Gastrocnemius medialis (tissue), 4 donors: Measurements from ENCODE around the gene NDRG3. TPM values are rescaled to one million over a fixed set of nuclear protein-coding genes. Genes with fewer than 3 reads are reported as not detected.

Experiments used
- ATAC-seq, 2 donors: fragments of 150-250 bp; one replicate each; pipeline ENCODE4 v1.9.1; 2016
- DNase-seq, 2 donors: peaks; one replicate each; pipeline ENCODE4 v3.0.0-alpha.2; 2019
- H3K27ac ChIP-seq, 4 donors: fragments of 200-600 bp; sonication (generic); 1 replicate in 1 of 4; 2 replicates in 3 of 4; pipeline ENCODE4 v1.5.1; 2016 to 2018; ENCODE audit warnings: mild to moderate bottlenecking in 2 of 4, moderate library complexity in 1 of 4
- H3K27me3 ChIP-seq, 3 donors: fragments of 200-600 bp; sonication (generic) in 2 of 3; 1 replicate in 1 of 3; 2 replicates in 2 of 3; pipeline versions ENCODE4 v1.5.1 to v1.6.0; 2016 to 2019; ENCODE audit warnings: mild to moderate bottlenecking in 1 of 3, moderate library complexity in 1 of 3
- H3K36me3 ChIP-seq, 2 donors: fragments of 200-600 bp; sonication (generic) in 1 of 2; one replicate each; pipeline ENCODE4 v1.5.1; 2017 to 2018
- H3K4me1 ChIP-seq, 2 donors: fragments of 200-600 bp; sonication (generic) in 1 of 2; one replicate each; pipeline ENCODE4 v1.5.1; 2016 to 2017; ENCODE audit warnings: mild to moderate bottlenecking in 2 of 2
- H3K4me3 ChIP-seq, 4 donors: fragments of 200-600 bp; sonication (generic) in 3 of 4; 1 replicate in 1 of 4; 2 replicates in 3 of 4; pipeline ENCODE4 v1.5.1; 2016 to 2019; ENCODE audit warnings: mild to moderate bottlenecking in 2 of 4
- H3K9me3 ChIP-seq, 3 donors: fragments of 200-600 bp; sonication (generic) in 2 of 3; 1 replicate in 1 of 3; 2 replicates in 2 of 3; pipeline ENCODE4 v1.5.1; 2016 to 2019
- POLR2A ChIP-seq, 2 donors: fragments of 450-650 bp; IDR thresholded peaks; one replicate each; pipeline ENCODE4 v1.6.1; 2017; ENCODE audit warnings: antibody characterized with exemption in 2 of 2, mild to moderate bottlenecking in 2 of 2, moderate library complexity in 2 of 2
- in situ Hi-C, 4 donors: fragments of 200-750 bp; cut with MboI; loops; one replicate each; pipeline versions ENCODE4 v1.15.0 to v1.8.0; 2017; ENCODE audit warnings: low sequenced_read_pairs in 4 of 4
- intact Hi-C: fragments of 100-400 bp; cut with DNase I; formaldehyde crosslinking; loops from one replicate; pipeline ENCODE4 v1.15.1; 2023; ENCODE audit warnings: low total_unique reads
- total RNA-seq, 4 donors: library from RNA; depleted of rRNA; stranded (reverse); fragments of >200 nt; gene quantifications; one replicate each; pipeline versions ENCODE4 v1.1.0 to v1.2.3, GENCODE V29; 2016
- TF ChIP-seq, protein P1 (sequence below), 5 experiments: fragments of 450-650 bp in 3 of 5; fragments of 200-600 bp in 2 of 5; sonication (generic) in 2 of 5; IDR thresholded peaks in 4 of 5; conservative IDR thresholded peaks in 1 of 5; 1 replicate in 4 of 5; 2 replicates in 1 of 5; pipeline ENCODE4 v1.5.1; 2016 to 2019; ENCODE audit warnings: antibody characterized with exemption in 5 of 5, mild to moderate bottlenecking in 3 of 5, moderate library complexity in 3 of 5

NDRG3 gene
- total RNA-seq, 4 donors from 2014 or later = 6.7 to 24.9 (median 13.2) TPM

DNA sequence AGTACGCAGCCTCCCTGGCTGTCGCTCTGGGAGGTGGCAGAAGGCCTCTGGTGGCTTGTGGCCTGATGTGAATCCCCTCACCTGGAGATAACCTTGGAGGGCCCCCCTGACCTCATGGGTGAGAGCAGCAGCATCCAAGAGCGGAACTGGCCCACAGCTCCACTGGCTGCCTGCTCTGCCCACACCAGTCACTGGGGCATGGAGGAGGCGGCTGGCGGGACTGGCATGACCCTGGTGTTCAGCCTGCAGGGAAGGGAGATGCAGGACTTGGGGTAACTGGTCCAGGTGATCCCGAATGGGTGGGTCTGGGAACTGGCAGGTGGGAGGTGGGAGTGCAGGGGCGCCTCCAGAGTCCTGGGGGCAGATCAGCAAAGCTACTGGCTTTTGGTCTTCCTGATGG is 38.2 kb upstream of the NDRG3 start:
- intact Hi-C loops = no loop called here
- H3K27me3 ChIP-seq = no peaks in the 10 kb centered on the region
- no peaks in the 10 kb centered on the region for H3K4me1 ChIP-seq
- no peak for ATAC-seq
- no peaks in the 10 kb centered on the region for H3K36me3 ChIP-seq
- in situ Hi-C loops = no loop called here
- no peak for TF ChIP-seq POLR2A (IDR thresholded peaks at IDR 0.05)
- TF ChIP-seq, protein P1, sequence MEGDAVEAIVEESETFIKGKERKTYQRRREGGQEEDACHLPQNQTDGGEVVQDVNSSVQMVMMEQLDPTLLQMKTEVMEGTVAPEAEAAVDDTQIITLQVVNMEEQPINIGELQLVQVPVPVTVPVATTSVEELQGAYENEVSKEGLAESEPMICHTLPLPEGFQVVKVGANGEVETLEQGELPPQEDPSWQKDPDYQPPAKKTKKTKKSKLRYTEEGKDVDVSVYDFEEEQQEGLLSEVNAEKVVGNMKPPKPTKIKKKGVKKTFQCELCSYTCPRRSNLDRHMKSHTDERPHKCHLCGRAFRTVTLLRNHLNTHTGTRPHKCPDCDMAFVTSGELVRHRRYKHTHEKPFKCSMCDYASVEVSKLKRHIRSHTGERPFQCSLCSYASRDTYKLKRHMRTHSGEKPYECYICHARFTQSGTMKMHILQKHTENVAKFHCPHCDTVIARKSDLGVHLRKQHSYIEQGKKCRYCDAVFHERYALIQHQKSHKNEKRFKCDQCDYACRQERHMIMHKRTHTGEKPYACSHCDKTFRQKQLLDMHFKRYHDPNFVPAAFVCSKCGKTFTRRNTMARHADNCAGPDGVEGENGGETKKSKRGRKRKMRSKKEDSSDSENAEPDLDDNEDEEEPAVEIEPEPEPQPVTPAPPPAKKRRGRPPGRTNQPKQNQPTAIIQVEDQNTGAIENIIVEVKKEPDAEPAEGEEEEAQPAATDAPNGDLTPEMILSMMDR (IDR thresholded peaks at IDR 0.05 in 4 of 5, conservative IDR thresholded peaks at IDR 0.05 in 1 of 5) = no peak
- H3K9me3 ChIP-seq = no peaks in the 10 kb centered on the region
- H3K4me3 ChIP-seq = no peak overlapping the region
- no peak for DNase-seq
- no peak overlapping the region for H3K27ac ChIP-seq

DNA sequence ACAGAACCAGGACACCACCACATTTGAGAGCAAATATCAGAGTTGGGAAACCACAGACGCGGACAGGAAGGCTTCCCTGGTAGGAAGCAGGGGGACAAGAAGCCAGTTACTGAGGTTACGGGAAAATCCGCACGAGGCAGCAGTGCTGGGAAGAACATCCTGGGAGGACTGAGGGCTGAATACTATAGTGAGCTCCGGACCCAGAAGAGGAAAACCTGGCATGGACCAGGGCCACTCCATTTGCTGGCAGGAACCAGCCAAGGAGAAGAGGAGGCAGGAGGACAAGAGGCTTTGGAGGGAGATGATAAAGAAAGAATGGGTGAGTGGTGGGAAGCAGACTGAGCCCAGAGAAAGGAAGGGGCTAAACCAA is 33.8 kb upstream of the NDRG3 start:
- Histone ChIP-seq H3K4me3 (no peak overlapping the region), H3K27ac (no peak overlapping the region), H3K36me3 (no peaks in the 10 kb centered on the region), H3K4me1 (peaks cover 0 to 4% of the 10 kb centered on the region in 2 donors), H3K27me3 (no peaks in the 10 kb centered on the region), H3K9me3 (no peaks in the 10 kb centered on the region)
- in situ Hi-C loops (no loop called here), intact Hi-C loops (no loop called here)
- no peak for ATAC-seq
- DNase-seq = no peak
- no peak for TF ChIP-seq POLR2A (IDR thresholded peaks at IDR 0.05)
- TF ChIP-seq, protein P1 (IDR thresholded peaks at IDR 0.05 in 4 of 5, conservative IDR thresholded peaks at IDR 0.05 in 1 of 5) = no peak

DNA sequence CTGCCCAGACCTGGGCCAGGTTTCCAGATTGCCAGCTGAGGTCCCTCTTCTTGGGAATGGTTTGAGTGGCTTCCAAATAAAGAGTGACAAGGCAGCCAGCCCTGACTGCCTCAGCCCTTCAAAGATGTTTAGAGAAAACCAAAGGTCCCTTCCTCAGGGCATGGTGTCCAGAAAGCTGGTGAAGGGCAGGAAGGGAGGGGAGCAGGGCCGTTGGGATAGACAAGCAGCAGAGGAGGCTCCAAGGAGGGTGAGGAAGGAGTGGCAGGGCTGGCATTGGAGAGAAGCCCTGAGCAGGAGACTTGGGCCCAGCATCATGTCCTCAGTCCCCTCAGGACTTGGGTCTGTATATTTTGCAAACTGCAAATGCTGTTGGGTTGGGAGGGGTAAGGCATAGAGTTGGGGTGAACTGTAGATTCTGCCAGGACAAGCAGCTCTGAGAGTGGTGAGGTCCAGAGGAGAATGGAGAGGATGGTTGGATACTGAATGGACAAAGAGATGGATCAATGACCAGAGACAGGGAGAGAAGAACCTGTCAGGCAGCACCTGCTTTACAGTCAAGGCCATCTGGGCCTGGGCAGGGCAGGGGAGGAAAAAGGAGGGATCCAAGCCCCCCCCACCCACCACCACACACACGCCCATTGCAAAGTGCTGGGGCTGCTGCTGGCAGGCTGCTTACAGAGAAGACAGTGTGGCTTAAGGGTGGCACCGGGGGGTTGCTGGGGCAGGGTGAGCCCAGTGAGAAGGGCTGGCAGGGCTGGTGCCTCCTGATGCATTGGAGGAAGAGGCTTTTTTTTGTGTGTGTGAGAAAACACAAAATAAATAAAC is 33.2 kb upstream of the NDRG3 start:
- in situ Hi-C loops = no loop called here
- TF ChIP-seq POLR2A (IDR thresholded peaks at IDR 0.05) = no peak
- H3K9me3 ChIP-seq = no peaks in the 10 kb centered on the region
- DNase-seq (no peak), ATAC-seq (no peak)
- intact Hi-C loops = no loop called here
- no peak overlapping the region for H3K27ac ChIP-seq
- H3K4me1 ChIP-seq = peaks cover 0 to 4% of the 10 kb centered on the region in 2 donors
- H3K4me3 ChIP-seq = no peak overlapping the region
- H3K36me3 ChIP-seq = no peaks in the 10 kb centered on the region
- H3K27me3 ChIP-seq = no peaks in the 10 kb centered on the region

DNA sequence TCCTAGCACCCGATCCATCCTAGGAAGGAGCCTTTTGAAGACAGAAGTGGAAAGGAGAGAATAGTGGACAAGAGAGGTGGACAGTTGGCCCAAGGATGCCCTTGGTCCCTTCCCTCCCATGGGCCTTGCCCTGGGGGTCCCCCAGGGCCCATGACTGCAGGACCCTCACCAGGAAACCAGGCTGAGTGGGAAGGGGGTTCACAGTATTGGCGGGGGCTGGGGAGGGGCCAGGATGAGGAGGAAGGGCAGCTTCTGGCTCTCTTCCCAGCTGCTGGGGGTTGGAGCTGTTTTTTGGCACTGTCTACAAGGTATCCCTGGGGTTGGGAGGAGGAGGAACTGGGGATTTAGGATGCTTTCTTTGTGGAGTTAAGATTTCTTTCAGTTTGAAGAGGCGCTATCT is 31.7 kb upstream of the NDRG3 start:
- DNase-seq (no peak), ATAC-seq (no peak)
- H3K27ac ChIP-seq = no peak overlapping the region
- intact Hi-C loops = loop anchor here (2.0 kb wide), 1 partner anchor 85 kb away; a partner anchor contains a TSS
- peaks cover 8 to 11% of the 10 kb centered on the region in 2 donors for H3K4me1 ChIP-seq
- no peak overlapping the region for H3K4me3 ChIP-seq
- no peaks in the 10 kb centered on the region for H3K36me3 ChIP-seq
- no peaks in the 10 kb centered on the region for H3K9me3 ChIP-seq
- TF ChIP-seq, protein P1 (IDR thresholded peaks at IDR 0.05 in 4 of 5, conservative IDR thresholded peaks at IDR 0.05 in 1 of 5) = no peak
- no peak for TF ChIP-seq POLR2A (IDR thresholded peaks at IDR 0.05)
- no peaks in the 10 kb centered on the region for H3K27me3 ChIP-seq
- in situ Hi-C loops = no loop called here

DNA sequence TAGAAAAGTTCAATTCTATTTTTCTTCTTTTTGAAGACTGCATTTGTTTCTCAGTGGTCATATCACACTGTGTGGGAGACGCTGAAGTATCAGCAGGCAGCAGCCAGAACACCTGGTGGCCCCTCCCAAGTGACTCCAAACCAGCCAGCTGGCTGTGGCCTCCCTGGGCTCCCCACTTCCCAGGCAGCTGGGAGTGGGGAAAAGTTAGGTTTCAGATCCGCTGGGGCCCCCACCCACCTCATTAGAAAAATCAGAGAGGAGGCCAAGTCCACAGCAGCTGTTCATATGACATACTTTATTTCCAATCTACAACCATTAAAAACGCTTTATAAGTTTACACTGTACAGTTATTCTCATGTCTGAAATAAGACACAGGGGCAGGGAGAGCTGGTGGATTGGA is 31.3 kb upstream of the NDRG3 start:
- Histone ChIP-seq H3K4me3 (no peak overlapping the region), H3K4me1 (peaks cover 8 to 12% of the 10 kb centered on the region in 2 donors), H3K9me3 (no peaks in the 10 kb centered on the region), H3K27me3 (no peaks in the 10 kb centered on the region), H3K27ac (no peak overlapping the region), H3K36me3 (no peaks in the 10 kb centered on the region)
- in situ Hi-C loops = no loop called here
- ATAC-seq (no peak), DNase-seq (no peak)
- TF ChIP-seq POLR2A (IDR thresholded peaks at IDR 0.05) = no peak
- TF ChIP-seq, protein P1 (IDR thresholded peaks at IDR 0.05 in 4 of 5, conservative IDR thresholded peaks at IDR 0.05 in 1 of 5) = no peak
- intact Hi-C loops = loop anchor here (2.0 kb wide), 1 partner anchor 86 kb away; a partner anchor contains a TSS
